Right hindlimb (tissue), 1 donor: ENCODE data around the gene COX6A2.

Experiments
- DNase-seq: peaks from one replicate; pipeline ENCODE4 v3.0.0-alpha.2; 2018

COX6A2 gene

GRCh38 chr16:31428279-31428597, at the start of gene COX6A2:
COX6A2 (minus strand) TSS chr16:31428360; CDS start chr16:31428325, 35 bp downstream.
- DNase-seq = peak; percentile 29

GRCh38 chr16:31477220-31478216, 49.4 kb upstream of the COX6A2 start:
- peak; percentile 51 for DNase-seq

- DNase-seq = peak; percentile 76
These were observed 48.4 kb upstream of the COX6A2 start for GRCh38 chr16:31476303-31477219.

- DNase-seq = no peak
These were observed 47.8 kb upstream of the COX6A2 start for GRCh38 chr16:31475946-31476302.

GRCh38 chr16:31474773-31475738, 46.9 kb upstream of the COX6A2 start:
- no peak for DNase-seq

- peak; percentile 61 for DNase-seq
These were observed 46.1 kb upstream of the COX6A2 start for GRCh38 chr16:31474173-31474714.

GRCh38 chr16:31473264-31473984, 45.3 kb upstream of the COX6A2 start:
- no peak for DNase-seq

- peak; percentile 93 for DNase-seq
These were observed 44.6 kb upstream of the COX6A2 start for GRCh38 chr16:31472709-31473203.

GRCh38 chr16:31471875-31472708, 43.9 kb upstream of the COX6A2 start, which contains the start of gene TGFB1I1:
TGFB1I1 (plus strand) TSS chr16:31472152; CDS start chr16:31472189, 37 bp downstream.
- peak; percentile 93 for DNase-seq

- no peak for DNase-seq
These were observed 43.2 kb upstream of the COX6A2 start for GRCh38 chr16:31471241-31471874.

GRCh38 chr16:31470615-31471014, 42.5 kb upstream of the COX6A2 start:
- DNase-seq = no peak

GRCh38 chr16:31467858-31468257, 39.7 kb upstream of the COX6A2 start:
- DNase-seq = no peak

- no peak for DNase-seq
These were observed 39.1 kb upstream of the COX6A2 start for GRCh38 chr16:31467151-31467773.

- DNase-seq = no peak
These were observed 38.3 kb upstream of the COX6A2 start for GRCh38 chr16:31466381-31466841.

GRCh38 chr16:31465788-31466370, 37.7 kb upstream of the COX6A2 start:
- DNase-seq = no peak

- DNase-seq = peak; percentile 15
These were observed 36.7 kb upstream of the COX6A2 start for GRCh38 chr16:31464781-31465260.

- peak; percentile 24 for DNase-seq
These were observed 36.2 kb upstream of the COX6A2 start for GRCh38 chr16:31464348-31464769.
